Esophagus (tissue), 2 donors: ENCODE measurements around the gene TICAM2. TPM values are rescaled to one million over a fixed set of nuclear protein-coding genes. Genes with fewer than 3 reads are reported as not detected.

ENCODE experiments used
- H3K27ac ChIP-seq, 2 donors: one replicate each; pipeline ENCODE4 v1.5.1; 2013; ENCODE audit warnings: low read depth in 2 of 2, mild to moderate bottlenecking in 2 of 2, inconsistent platforms in 1 of 2, low read length in 1 of 2, moderate library complexity in 1 of 2
- H3K27me3 ChIP-seq, 2 donors: one replicate each; pipeline ENCODE4 v1.6.1; 2013; ENCODE audit warnings: low read length in 2 of 2, control low read depth in 1 of 2, mild to moderate bottlenecking in 1 of 2; ENCODE audit not compliant: insufficient read depth in 2 of 2, control insufficient read depth in 1 of 2
- H3K36me3 ChIP-seq, 2 donors: one replicate each; pipeline ENCODE4 v1.6.1; 2013; ENCODE audit warnings: low read length in 1 of 2; ENCODE audit not compliant: control insufficient read depth in 2 of 2, insufficient read depth in 2 of 2
- H3K4me1 ChIP-seq, 2 donors: one replicate each; pipeline ENCODE4 v1.6.1; 2013; ENCODE audit warnings: low read length in 1 of 2; ENCODE audit not compliant: control insufficient read depth in 2 of 2, insufficient read depth in 2 of 2
- H3K4me3 ChIP-seq, 2 donors: one replicate each; pipeline ENCODE4 v1.5.1; 2013; ENCODE audit warnings: low read length in 2 of 2, mild to moderate bottlenecking in 2 of 2, low read depth in 1 of 2, moderate library complexity in 1 of 2
- H3K9me3 ChIP-seq, 2 donors: one replicate each; pipeline ENCODE4 v1.6.1; 2013; ENCODE audit warnings: mild to moderate bottlenecking in 2 of 2, low read depth in 1 of 2, low read length in 1 of 2, moderate library complexity in 1 of 2; ENCODE audit not compliant: control insufficient read depth in 2 of 2, insufficient read depth in 1 of 2
- WGBS, 2 donors: extraction: QIAGEN DNeasy Blood & Tissue Kit; methylation state at CpG; one replicate each; pipeline ENCODE4 v1.1.7; 2013; 5-methylcytosine and 5-hydroxymethylcytosine counted together
- polyA plus RNA-seq, 2 donors: library from polyadenylated mRNA; stranded (reverse); fragments of 200-250 nt; gene quantifications; one replicate each; pipeline ENCODE4 v1.2.3, GENCODE V29; 2013
- donor health status: healthy with polysubstance abuse.
- donor health status: Bipolar disorder and iron deficiency.

The TICAM2 gene
- polyA plus RNA-seq, 2 donors = 0.69 to 1.0 TPM

DNA sequence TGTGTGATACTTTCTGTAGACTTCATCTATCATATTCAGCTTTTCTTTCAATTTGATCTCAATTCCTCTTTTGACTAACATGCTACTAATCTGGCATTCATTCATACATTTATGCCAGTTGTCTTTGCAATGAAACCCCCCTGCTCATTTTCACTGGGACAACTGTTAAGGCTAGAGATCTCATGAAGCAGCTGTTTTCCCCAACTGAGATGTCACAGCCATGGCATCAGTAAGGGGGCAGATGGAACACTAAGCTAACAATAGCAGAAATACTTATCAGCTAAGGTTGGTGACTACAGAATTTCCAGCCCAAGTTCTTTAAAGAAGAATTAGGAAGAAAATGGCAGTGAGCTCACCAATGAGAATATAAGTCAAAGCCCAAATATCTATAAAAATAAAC, 14.2 kb upstream of the TICAM2 start:
- Histone ChIP-seq H3K36me3 (no peaks in the 10 kb centered on the region), H3K4me1 (no peaks in the 10 kb centered on the region), H3K27ac (no peak overlapping the region), H3K9me3 (no peaks in the 10 kb centered on the region), H3K27me3 (no peaks in the 10 kb centered on the region), H3K4me3 (no peak overlapping the region)

DNA sequence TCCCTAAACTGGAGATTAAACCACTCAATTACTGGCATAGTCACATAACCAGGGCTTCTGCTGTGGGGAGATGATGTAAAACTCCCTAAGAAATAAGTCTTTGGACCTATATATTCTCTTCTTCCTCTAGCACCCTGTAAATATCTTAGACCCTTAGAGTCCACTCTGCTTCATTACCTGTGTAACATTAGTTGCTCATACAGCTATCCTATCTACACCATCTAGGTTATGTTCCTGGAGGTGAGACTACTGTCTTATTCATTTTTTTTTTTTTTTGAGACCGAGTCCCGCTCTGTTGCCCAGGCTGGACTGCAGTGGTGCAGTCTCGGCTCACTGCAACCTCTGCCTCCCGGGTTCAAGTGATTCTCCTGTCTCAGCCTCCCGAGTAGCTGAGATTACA, 9.6 kb upstream of the TICAM2 start:
- Histone ChIP-seq H3K4me1 (no peaks in the 10 kb centered on the region), H3K27me3 (no peaks in the 10 kb centered on the region), H3K36me3 (no peaks in the 10 kb centered on the region), H3K27ac (no peak overlapping the region), H3K9me3 (no peaks in the 10 kb centered on the region), H3K4me3 (no peak overlapping the region)
- 95 to 97% methylated on average over 5 of the region's 5 CpGs for WGBS, 2 donors

DNA sequence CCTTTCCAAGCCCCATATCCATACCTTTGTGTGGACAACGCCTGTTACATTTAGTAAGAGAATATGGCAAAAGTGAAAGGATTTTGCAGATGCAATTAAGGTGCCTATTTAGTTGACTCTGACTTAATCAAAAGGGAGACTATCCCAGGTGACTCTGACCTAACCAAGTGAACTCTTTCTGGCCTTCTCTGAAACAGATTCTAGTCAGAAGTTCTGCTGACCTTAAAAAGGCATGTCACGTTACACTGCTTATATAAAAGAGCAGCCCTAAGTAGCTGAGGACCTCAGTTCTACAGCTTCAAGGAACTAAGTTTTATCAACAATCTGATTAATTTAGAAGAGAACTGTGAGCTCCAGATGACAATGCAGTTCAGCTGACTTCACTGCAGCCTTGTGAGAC, 5.7 kb upstream of the TICAM2 start:
- H3K4me1 ChIP-seq = no peaks in the 10 kb centered on the region
- H3K4me3 ChIP-seq = no peak overlapping the region
- no peaks in the 10 kb centered on the region for H3K36me3 ChIP-seq
- no peaks in the 10 kb centered on the region for H3K9me3 ChIP-seq
- no peaks in the 10 kb centered on the region for H3K27me3 ChIP-seq
- H3K27ac ChIP-seq = no peak overlapping the region
- WGBS, 2 donors = 80 to 87% methylated on average over 2 of the region's 2 CpGs

DNA sequence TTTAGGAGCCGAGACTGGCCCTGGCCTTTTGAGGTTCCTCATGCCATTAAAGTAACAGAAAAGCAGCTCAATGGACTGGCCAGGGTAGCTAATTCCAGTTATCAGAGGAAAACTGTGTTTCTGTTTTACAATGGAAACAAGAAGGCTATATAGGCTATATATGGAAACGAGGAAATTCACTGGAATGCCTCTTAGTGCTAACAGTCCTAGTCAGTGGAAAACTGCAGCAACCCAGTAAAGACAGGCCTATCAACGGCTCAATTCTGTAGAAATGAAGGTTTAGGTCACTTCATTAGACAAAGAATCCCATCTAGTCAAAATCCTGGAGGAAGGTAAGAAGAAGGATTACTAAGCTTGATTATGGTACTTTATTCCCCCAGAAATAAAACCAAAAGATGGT, 3.2 kb upstream of the TICAM2 start:
- WGBS, 2 donors = 87 to 93% methylated on average over 3 of the region's 3 CpGs

DNA sequence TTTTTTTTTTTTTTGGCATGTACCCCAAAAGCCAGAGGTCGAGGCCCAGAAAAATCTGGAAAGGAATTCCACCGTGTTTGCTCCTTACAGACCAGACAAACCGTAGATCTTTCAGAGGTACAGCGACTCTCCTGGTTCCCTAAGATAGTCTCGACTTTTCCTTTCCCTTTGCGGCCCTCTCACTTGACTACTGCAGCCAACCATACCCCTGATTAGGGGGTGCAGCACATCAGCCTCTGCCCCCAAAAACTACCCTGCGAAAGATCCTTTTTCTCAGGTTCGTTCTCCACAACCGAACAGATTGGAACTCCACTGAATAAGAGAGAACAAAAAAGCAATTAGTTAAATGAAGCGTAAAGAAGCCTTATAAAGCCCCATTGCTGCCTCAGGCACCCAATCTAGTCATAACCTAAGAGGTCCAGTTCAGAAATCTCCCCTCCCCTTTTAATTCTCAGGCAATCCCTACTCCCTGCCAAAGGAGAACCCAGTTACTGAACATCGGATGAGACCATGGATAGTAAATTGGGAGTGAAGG, 379 bp upstream of the TICAM2 start:
- H3K9me3 ChIP-seq = no peaks in the 10 kb centered on the region
- H3K36me3 ChIP-seq = no peaks in the 10 kb centered on the region
- H3K4me3 ChIP-seq = peak overlapping the region in 1 of 2 donors; percentile 63
- H3K4me1 ChIP-seq = no peaks in the 10 kb centered on the region
- 33 to 39% methylated on average over 11 of the region's 11 CpGs for WGBS, 2 donors
- peak overlapping the region; percentile 56 to 68 for H3K27ac ChIP-seq
- H3K27me3 ChIP-seq = no peaks in the 10 kb centered on the region

More for the DNA sequence above, 3.2 kb upstream of the TICAM2 start:
- no peaks in the 10 kb centered on the region for H3K9me3 ChIP-seq
- no peaks in the 10 kb centered on the region for H3K36me3 ChIP-seq
- no peaks in the 10 kb centered on the region for H3K4me1 ChIP-seq
- H3K27me3 ChIP-seq = no peaks in the 10 kb centered on the region
- H3K27ac ChIP-seq = no peak overlapping the region
- no peak overlapping the region for H3K4me3 ChIP-seq

DNA sequence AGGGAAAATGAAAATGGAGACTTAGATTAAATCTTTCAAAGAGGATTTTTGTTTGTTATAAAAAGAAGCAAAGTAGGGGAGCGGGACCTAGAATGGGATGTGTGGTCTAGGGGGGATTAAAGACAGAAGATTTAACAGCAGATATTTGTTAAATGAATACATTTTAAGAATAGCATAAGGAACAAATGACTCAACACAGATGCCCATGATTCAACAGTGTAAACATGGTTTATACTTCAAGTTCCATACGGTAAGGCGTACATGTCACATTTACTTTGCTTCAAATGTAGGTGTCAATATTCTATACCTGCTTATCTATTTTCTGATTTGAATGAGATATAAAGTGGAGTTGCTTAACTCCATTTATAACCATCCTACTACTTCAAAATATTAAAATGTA, 1.5 kb downstream of the TICAM2 start:
- H3K4me1 ChIP-seq = no peaks in the 10 kb centered on the region
- no peaks in the 10 kb centered on the region for H3K36me3 ChIP-seq

DNA sequence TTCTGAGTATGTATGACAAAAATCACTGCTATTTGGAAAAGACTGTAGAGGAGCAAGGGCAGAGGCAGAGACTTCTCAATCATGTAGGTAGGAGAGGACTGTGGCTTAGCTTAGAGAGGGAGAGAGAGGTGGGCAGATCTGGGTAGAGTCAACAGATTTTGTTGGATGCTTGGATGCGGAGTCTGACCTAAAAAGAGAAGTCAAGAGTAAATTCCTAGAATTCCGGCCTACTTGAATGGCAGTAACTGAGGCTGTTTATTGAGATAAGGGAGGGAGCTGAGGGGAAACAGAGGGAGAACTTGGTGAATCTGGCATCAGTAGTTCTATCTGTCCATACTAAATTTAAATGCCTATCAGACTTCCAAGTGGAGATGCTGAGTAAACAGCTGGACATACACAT, 2.4 kb downstream of the TICAM2 start:
- no peak overlapping the region for H3K4me3 ChIP-seq
- no peaks in the 10 kb centered on the region for H3K9me3 ChIP-seq
- H3K4me1 ChIP-seq = no peaks in the 10 kb centered on the region
- no peaks in the 10 kb centered on the region for H3K36me3 ChIP-seq
- whole genome bisulfite sequencing, 2 donors = 76 to 78% methylated on average over 2 of the region's 2 CpGs
- no peak overlapping the region for H3K27ac ChIP-seq
- H3K27me3 ChIP-seq = no peaks in the 10 kb centered on the region

More for the DNA sequence above, 1.5 kb downstream of the TICAM2 start:
- H3K27ac ChIP-seq = no peak overlapping the region
- no peaks in the 10 kb centered on the region for H3K9me3 ChIP-seq
- no peaks in the 10 kb centered on the region for H3K27me3 ChIP-seq
- no peak overlapping the region for H3K4me3 ChIP-seq
- WGBS, 2 donors = 78 to 82% methylated on average over 3 of the region's 3 CpGs

DNA sequence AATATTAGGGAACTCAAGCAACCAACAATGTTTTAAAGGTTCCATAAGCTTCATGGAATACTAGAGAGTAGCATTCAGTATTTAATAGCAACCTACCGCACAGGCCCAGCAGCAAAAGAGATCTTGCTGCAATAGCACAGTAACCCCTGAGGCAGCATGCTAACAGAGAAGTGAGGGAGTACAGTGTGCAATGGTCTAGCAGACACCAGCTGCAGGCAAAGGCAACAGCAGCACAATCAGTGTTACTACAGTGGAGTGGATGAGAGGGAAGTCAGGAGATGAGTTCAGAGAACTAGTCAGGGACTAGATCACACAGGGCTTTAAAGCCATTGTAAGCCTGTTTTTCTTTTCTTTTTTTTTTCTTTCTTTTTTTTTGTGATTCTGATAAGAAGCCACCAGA, 2.8 kb downstream of the TICAM2 start:
- 63 to 77% methylated on average over 1 of the region's 1 CpG for WGBS, 2 donors

DNA sequence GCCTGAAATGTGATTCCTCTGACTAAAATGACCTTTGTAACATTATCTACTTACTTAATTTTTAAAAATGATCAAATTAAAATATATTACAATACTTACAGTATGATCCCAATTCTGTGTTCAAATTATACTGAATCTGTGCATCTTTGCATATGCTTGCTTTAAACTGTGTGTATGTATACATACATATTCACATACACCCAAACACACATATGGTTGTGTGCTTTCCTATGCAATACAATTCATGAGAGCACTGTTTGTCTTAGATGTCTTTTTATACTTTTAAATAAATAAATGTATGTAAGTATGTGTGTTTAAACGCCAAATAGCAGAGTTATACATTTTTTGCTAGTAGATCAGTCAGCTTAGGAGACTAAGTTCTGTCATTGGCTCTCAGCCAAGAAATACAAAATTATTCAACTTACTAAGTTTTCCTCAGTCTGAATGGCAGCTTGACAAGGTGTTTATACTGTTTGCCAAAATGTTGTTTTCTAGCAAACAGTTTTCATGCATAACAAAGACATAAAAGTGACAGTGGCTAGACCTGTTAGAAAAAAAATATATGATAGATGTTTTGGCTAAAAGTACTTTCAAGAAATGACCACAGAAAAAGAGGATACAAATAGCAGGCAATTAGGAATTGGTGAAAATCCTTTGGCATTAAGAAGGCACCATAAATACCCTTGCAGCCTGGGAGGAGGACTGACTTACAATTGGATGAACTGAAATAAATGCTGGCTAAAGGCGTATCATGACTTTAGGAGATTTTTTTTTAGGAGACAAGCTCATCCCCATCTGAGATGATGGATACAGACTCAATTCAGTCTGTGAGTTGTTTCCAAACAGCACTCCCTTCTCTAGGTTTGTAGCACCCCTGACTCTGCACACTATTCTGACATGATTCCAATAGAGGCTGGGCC, 7.9 kb downstream of the TICAM2 start:
- no peaks in the 10 kb centered on the region for H3K4me1 ChIP-seq
- no peaks in the 10 kb centered on the region for H3K27me3 ChIP-seq
- no peaks in the 10 kb centered on the region for H3K9me3 ChIP-seq
- no peaks in the 10 kb centered on the region for H3K36me3 ChIP-seq
- H3K27ac ChIP-seq = no peak overlapping the region
- 72 to 74% methylated on average over 2 of the region's 2 CpGs for WGBS, 2 donors
- H3K4me3 ChIP-seq = no peak overlapping the region

More for the DNA sequence above, 2.8 kb downstream of the TICAM2 start:
- Histone ChIP-seq H3K9me3 (no peaks in the 10 kb centered on the region), H3K27ac (no peak overlapping the region), H3K4me3 (no peak overlapping the region), H3K36me3 (no peaks in the 10 kb centered on the region), H3K27me3 (no peaks in the 10 kb centered on the region), H3K4me1 (no peaks in the 10 kb centered on the region)

DNA sequence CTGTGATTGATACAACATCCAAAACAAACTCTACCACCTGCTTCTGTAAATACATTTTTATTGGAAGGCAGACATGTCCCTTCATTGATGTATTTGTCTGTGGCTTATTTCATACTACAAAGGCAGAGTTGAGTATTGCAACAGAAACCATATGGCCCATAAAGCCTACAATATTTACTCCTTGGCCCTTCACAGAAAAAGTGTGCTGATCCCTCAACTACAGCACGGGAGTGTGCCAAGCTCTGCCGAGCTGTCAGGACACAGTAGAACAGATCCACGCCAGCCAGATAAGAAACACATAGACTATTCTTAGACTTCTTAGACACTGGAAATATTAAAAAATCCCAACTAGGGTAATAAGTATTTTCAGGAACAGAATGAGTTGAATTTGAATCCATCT, 13.2 kb downstream of the TICAM2 start:
- Histone ChIP-seq H3K27me3 (no peaks in the 10 kb centered on the region), H3K27ac (no peak overlapping the region), H3K4me3 (no peak overlapping the region), H3K9me3 (no peaks in the 10 kb centered on the region), H3K36me3 (no peaks in the 10 kb centered on the region), H3K4me1 (no peaks in the 10 kb centered on the region)
- 65% methylated on average over 3 of the region's 3 CpGs for WGBS, 2 donors
